Memory B cell (primary cell): ENCODE results near the gene OR13J1.

ENCODE experiments used
- ATAC-seq: fragments of 150-1000 bp; cut with Tn5 transposase; 2 replicates; pipeline ENCODE4 v1.10.0; 2021; ENCODE audit warnings: low read depth, mild to moderate bottlenecking, moderate library complexity
- DNase-seq, 2 donors: peaks; one replicate each; pipeline ENCODE4 v3.0.0; 2022; ENCODE audit warnings: low spot score in 2 of 2
- H3K27ac Mint-ChIP-seq: one replicate; pipeline ENCODE4 v1.8.0; 2022; ENCODE audit warnings: mild to moderate bottlenecking, moderate library complexity, mixed read lengths
- H3K27me3 Mint-ChIP-seq: one replicate; pipeline ENCODE4 v1.8.0; 2022; ENCODE audit warnings: mixed read lengths
- H3K36me3 Mint-ChIP-seq: one replicate; pipeline ENCODE4 v1.8.0; 2022; ENCODE audit warnings: mild to moderate bottlenecking, mixed read lengths
- H3K4me1 Mint-ChIP-seq: one replicate; pipeline ENCODE4 v1.8.0; 2022; ENCODE audit warnings: mixed read lengths
- H3K4me3 Mint-ChIP-seq: one replicate; pipeline ENCODE4 v1.8.0; 2022; ENCODE audit warnings: mild to moderate bottlenecking, moderate library complexity, mixed read lengths
- H3K9me3 Mint-ChIP-seq: one replicate; pipeline ENCODE4 v1.8.0; 2022; ENCODE audit warnings: mixed read lengths

OR13J1 gene

DNA sequence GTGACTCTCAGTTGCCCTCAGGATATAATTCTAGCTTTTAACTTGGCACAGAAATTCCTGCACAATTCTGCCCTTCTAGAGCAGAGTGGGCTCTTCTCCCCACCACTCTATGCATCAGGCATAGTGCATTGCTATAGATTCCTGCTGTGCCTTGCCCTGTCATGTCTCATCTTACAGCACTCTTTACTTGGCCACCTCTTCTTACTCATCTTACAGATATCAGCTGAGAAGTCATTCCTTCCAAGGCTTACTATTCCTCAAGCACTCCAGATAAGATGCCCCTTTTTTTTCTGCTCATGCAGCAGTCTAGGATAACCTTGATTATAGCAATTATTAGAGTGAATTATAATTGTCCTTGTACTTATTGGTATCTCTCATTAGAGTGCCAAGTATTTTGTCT lies 47.3 kb downstream of the OR13J1 start:
- Mint-ChIP-seq H3K4me3 (no peak overlapping the region), H3K27ac (no peak overlapping the region), H3K9me3 (no peaks in the 10 kb centered on the region), H3K36me3 (no peaks in the 10 kb centered on the region), H3K27me3 (peaks cover 2% of the 10 kb centered on the region), H3K4me1 (peaks cover 7% of the 10 kb centered on the region)
- DNase-seq, result no peak
- no peak for ATAC-seq

DNA sequence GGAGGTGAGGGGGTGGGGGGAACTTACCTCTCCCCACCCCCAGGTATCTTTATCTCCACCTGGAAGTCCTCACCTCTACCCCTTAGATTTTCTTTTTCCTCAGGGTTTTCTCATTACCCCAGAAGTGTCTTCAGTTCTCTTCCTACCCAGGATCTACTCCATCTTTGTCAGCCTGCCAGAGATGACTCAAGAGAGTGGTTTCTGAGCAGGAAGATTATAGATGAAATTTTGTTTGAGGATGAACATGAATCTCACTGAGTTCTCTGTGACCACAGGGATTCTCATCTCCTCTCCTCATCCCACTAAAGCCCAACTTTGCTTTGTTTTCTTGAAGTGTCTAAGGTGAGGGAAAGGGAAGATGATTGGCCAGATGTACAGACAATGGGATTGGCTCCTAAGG lies 50.1 kb downstream of the OR13J1 start:
- Mint-ChIP-seq H3K27me3 (no peaks in the 10 kb centered on the region), H3K4me1 (no peaks in the 10 kb centered on the region), H3K9me3 (peaks cover 1% of the 10 kb centered on the region), H3K4me3 (no peak overlapping the region), H3K27ac (no peak overlapping the region), H3K36me3 (no peaks in the 10 kb centered on the region)
- DNase-seq (no peak), ATAC-seq (no peak)
